ENCODE data around the gene LAMA4.

The LAMA4 gene

DNA sequence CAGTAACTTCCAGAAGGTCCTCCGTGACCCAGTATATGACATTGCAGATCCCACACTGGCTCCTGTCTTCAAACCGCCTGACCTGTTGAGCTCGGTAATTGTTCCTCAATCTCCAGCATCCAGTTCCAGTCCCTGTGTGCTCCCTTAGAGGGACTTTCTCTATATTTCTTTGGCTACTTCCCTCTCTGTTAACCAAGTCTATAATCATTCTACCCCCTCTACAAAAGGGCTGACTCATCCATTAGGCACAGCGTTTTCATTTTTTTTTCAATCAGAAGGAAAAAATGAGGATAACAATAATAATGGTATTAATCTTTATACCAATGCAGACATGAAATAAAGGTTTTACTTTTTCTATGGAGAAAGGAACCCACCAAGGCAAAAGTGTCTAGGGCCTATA lies 97.7 kb downstream of the LAMA4 start:
- Histone ChIP-seq H3K36me3 (ENCODE audit: insufficient read depth, low read length) (no peaks in the 10 kb centered on the region), H3K9me3 (ENCODE audit: control insufficient read depth, insufficient read depth, low read length) (no peaks in the 10 kb centered on the region)

DNA sequence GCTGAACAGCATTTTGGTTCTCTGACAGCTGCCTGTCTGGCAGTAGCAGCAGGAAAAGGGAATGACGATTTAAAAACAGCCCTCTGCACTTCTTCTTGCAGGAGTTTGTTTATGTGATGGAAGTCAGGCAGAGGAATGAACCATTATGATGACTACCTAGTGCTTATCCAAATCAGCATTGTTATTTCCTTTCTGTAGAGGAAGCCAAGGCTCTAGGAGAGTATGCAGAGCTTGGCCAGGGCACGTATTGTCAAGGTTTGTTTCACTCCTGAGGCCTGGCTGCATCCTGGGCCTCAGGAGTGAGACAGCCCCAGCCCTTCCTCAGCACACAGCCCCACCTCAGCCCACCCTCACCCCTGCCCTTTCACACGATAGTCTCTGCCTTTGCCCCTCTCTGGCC lies 98.5 kb downstream of the LAMA4 start:
- Histone ChIP-seq H3K9me3 (ENCODE audit: control insufficient read depth, insufficient read depth, low read length) (no peaks in the 10 kb centered on the region), H3K36me3 (ENCODE audit: insufficient read depth, low read length) (no peaks in the 10 kb centered on the region), H3K9ac (ENCODE audit: low read depth, low read length) (no peak overlapping the region), H3K4me1 (ENCODE audit: insufficient read depth, low read length) (peaks cover 15% of the 10 kb centered on the region)

More for the DNA sequence above, 97.7 kb downstream of the LAMA4 start:
- Histone ChIP-seq H3K4me1 (ENCODE audit: insufficient read depth, low read length) (peaks cover 15% of the 10 kb centered on the region), H3K9ac (ENCODE audit: low read depth, low read length) (no peak overlapping the region)

DNA sequence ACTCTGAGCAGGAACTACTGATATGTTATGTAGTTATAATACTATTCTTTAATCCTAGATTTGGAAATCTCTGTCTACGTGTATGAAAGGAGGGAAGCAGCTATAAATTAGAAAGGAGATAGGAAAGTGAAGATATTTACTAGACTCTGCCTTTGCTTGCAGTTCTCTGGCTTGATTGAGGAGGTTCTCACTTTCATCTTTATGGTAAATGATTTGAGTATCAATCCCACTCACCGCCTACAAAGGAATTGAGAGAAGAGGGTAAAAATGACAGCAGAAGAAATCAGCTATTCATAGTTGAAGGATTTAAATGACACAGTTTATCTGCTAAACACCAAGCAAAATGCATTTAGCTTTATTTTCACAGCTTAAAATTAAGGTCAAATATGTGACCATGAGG lies 99.7 kb downstream of the LAMA4 start:
- no peaks in the 10 kb centered on the region for H3K9me3 ChIP-seq (ENCODE audit: control insufficient read depth, insufficient read depth, low read length)
- peaks cover 15% of the 10 kb centered on the region for H3K4me1 ChIP-seq (ENCODE audit: insufficient read depth, low read length)
- H3K9ac ChIP-seq (ENCODE audit: low read depth, low read length) = no peak overlapping the region
- no peaks in the 10 kb centered on the region for H3K36me3 ChIP-seq (ENCODE audit: insufficient read depth, low read length)

DNA sequence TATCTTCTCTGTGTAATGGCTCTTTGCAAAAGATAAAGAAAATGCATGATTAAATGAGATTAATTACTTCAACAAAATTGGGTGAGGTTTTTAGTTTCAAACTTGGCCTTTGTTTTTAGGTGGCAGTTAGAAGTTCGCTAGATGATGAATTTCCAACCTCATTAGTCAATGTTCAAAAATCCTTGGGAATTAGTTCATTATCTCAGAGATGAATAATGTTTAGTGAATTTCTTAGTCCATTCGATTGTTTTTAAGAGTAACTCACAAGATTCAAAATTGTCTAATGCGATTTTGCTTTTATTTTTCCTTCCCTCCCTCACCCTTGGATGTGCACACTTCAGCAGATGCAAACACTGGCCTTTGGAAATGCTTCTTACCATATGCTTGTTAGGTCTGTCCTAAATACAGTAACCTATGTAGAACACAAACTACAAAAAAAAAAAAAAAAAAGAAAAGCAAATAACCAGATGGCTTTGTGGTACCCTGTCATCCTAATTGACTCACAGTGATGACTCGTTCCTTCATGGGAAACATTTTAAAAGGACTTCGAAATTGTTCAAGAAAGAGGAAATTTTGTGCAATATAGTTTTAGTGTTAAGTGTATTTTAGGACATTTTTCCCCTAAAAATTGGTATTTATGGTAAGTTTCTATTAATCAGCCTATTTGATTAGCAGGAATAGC lies 100.3 kb downstream of the LAMA4 start:
- peaks cover 15% of the 10 kb centered on the region for H3K4me1 ChIP-seq (ENCODE audit: insufficient read depth, low read length)
- no peaks in the 10 kb centered on the region for H3K9me3 ChIP-seq (ENCODE audit: control insufficient read depth, insufficient read depth, low read length)
- no peaks in the 10 kb centered on the region for H3K36me3 ChIP-seq (ENCODE audit: insufficient read depth, low read length)
- no peak overlapping the region for H3K9ac ChIP-seq (ENCODE audit: low read depth, low read length)

DNA sequence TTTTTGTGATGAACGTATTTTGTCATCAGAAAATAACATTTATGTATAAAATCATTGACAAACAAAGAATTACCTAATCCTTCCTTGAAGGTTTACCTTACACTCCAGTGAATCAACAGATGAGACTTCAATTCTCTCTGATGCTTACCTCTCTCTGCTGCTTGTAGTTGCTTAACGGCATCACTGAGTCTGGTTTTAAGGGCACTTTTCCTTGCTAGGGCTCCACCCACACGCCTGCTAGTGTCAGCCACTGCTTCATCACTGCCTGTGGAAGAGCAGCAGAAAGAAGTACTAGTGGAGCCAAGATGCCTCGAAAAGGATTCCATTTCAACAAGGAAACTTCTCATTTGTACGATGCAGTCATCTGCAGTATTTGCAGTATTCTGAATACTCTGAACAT lies 104.0 kb downstream of the LAMA4 start:
- H3K9me3 ChIP-seq (ENCODE audit: control insufficient read depth, insufficient read depth, low read length) = no peaks in the 10 kb centered on the region
- H3K36me3 ChIP-seq (ENCODE audit: insufficient read depth, low read length) = no peaks in the 10 kb centered on the region
- H3K9ac ChIP-seq (ENCODE audit: low read depth, low read length) = no peak overlapping the region
- peaks cover 6% of the 10 kb centered on the region for H3K4me1 ChIP-seq (ENCODE audit: insufficient read depth, low read length)

DNA sequence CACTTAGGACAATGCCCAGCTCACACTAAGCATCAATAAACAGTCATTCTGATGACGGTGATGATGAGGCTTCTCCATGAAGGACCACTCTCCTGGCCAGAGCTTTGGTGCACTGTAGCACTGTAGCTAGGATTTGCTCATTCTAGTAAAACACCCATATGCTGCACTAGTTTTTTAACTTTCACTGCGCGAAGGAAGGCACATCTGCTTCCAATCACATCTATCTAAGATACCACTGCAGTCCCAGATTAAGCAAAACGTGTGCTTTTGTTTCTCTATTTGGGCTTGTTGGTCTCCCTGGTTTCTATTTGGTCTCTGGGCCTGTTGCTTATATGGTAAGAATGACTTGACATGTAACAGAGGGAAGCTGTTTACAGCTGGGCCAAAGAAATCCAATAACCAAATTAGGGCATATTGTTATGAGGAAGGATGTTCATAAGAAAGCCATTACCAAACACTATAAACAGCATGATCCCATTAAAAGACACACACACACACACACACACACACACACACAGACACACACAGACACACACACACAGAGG lies 104.6 kb downstream of the LAMA4 start:
- Histone ChIP-seq H3K9me3 (ENCODE audit: control insufficient read depth, insufficient read depth, low read length) (no peaks in the 10 kb centered on the region), H3K4me1 (ENCODE audit: insufficient read depth, low read length) (0 out of 2 replicates have a peak, but pooled peaks cover 3% of the 10 kb centered on the region), H3K9ac (ENCODE audit: low read depth, low read length) (no peak overlapping the region), H3K36me3 (ENCODE audit: insufficient read depth, low read length) (no peaks in the 10 kb centered on the region)

DNA sequence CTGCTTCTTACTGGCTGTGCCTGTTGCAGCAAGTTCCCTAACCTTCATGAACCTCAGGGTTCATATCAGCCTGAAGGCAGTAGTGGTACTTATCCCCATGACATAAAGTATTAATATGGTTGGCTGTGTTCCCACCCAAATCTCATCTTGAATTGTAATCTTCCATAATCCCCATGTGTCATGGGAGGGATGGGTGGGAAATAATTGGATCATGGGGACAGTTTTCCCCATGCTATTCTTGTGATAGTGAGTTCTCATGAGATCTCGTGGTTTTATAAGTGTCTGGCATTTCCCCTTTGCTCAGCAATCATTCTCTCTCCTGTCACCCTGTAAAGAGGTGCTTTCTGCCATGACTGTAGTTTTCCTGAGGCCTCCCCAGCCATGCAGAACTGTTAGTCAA lies 105.1 kb downstream of the LAMA4 start:
- Histone ChIP-seq H3K9ac (ENCODE audit: low read depth, low read length) (no peak overlapping the region), H3K4me1 (ENCODE audit: insufficient read depth, low read length) (no peaks in the 10 kb centered on the region)

DNA sequence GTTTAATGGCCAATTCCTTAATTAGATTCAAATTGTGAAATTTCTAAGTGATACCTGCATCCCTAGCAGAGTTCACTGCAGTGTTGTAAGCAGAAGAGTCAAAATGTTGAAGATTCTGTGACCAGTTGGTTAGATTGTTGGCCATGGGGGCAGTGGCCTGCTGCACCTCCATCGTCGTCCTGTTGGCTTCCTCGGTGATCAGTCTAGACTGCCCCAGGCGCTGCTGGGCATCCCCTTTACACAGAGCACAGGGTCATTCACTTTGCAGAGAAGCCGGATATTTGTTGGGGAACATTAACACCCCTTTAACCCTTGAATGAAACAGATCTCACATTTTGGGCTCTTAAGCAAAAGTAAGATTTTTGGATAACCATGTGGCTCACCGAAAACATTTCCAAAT lies 106.3 kb downstream of the LAMA4 start:
- Histone ChIP-seq H3K9me3 (ENCODE audit: control insufficient read depth, insufficient read depth, low read length) (no peaks in the 10 kb centered on the region), H3K4me1 (ENCODE audit: insufficient read depth, low read length) (no peaks in the 10 kb centered on the region), H3K9ac (ENCODE audit: low read depth, low read length) (no peak overlapping the region), H3K36me3 (ENCODE audit: insufficient read depth, low read length) (no peaks in the 10 kb centered on the region)

More for the DNA sequence above, 105.1 kb downstream of the LAMA4 start:
- Histone ChIP-seq H3K36me3 (ENCODE audit: insufficient read depth, low read length) (no peaks in the 10 kb centered on the region), H3K9me3 (ENCODE audit: control insufficient read depth, insufficient read depth, low read length) (no peaks in the 10 kb centered on the region)

DNA sequence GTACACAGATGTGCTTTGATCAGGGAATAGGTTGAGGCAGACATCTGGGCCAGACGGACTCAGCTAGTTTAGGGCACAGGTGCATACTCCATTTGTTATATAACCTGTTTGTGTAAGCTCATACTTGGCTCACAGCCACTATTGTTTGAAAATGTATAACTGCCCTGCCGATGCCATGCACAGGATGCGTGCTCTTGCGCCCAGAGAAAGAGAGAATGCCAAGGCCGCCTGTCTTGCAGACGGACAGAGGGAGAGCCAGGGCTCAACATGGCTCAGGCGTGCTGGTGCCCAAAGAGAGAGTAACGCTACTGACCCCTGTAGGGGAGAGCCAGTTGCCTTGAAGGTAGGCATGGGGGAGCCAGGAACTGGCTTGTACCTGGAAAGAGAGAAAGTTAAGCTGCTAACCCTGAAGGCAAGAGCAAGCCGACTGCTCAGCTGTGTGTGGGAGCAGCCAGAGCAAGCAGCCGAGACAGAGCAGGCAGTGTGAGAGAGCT lies 109.2 kb downstream of the LAMA4 start:
- Histone ChIP-seq H3K9me3 (ENCODE audit: control insufficient read depth, insufficient read depth, low read length) (no peaks in the 10 kb centered on the region), H3K36me3 (ENCODE audit: insufficient read depth, low read length) (no peaks in the 10 kb centered on the region; the same call in 1 of the 2 replicates), H3K4me1 (ENCODE audit: insufficient read depth, low read length) (no peaks in the 10 kb centered on the region), H3K9ac (ENCODE audit: low read depth, low read length) (no peak overlapping the region)

DNA sequence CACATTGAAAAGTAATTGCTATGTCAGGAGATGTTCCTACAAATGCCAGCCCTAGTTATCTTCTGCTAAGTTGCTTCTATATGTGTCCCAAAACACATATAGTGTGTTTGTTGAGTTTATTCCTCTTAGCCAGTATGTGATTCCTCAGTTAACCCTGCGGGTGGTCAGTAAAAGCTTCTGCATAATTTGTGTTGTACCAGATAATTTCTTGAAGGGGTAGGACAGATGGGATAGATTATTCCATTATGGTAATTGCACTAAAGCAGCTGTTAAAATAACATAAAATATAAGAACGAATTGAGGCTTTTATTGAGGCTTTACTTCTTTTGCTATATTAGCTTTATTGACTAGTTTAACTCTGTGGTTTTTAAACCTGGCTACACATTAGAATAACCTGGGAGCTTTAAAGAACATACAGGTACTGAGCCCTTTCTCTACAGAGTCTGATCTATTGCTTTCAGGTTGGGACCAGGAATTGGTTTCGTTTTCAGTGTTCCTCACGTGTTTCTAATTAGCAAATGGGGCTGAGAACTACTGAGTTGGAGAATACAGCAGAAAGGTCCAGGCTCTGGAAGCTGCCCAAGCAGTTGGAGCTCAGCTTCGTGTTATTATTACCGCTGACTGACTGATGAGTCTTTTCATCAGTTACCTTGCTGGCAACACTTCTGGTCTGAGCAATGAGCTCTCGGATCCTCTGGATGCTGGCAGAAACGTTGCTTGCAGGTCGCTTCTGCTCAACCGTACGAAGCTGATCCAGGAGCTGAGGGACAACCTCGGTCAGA lies 110.0 kb downstream of the LAMA4 start:
- no peaks in the 10 kb centered on the region for H3K9me3 ChIP-seq (ENCODE audit: control insufficient read depth, insufficient read depth, low read length)
- H3K4me1 ChIP-seq (ENCODE audit: insufficient read depth, low read length) = no peaks in the 10 kb centered on the region
- H3K9ac ChIP-seq (ENCODE audit: low read depth, low read length) = no peak overlapping the region
- H3K36me3 ChIP-seq (ENCODE audit: insufficient read depth, low read length) = no peaks in the 10 kb centered on the region; the same call in 1 of the 2 replicates

DNA sequence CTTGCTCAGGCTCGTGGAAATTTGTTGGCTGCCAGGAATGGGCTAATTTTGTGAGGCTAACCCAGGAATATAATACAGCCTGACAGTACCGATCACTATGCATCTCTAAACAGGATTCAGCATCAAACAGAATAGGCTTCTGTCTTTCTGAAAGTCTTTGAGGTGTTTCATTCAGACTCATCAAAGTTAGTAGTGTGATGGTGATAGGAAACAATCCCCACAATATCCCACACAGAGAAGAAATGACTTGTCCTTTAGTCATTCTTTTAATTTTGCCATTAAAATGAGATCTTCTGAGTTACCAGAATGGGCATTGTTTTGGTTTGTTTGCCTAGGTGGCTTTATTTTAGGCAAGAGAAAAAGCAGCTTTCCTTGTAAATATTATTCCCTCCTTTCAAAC lies 112.7 kb downstream of the LAMA4 start:
- no peaks in the 10 kb centered on the region for H3K4me1 ChIP-seq (ENCODE audit: insufficient read depth, low read length)
- H3K9me3 ChIP-seq (ENCODE audit: control insufficient read depth, insufficient read depth, low read length) = no peaks in the 10 kb centered on the region
- no peak overlapping the region for H3K9ac ChIP-seq (ENCODE audit: low read depth, low read length)
- H3K36me3 ChIP-seq (ENCODE audit: insufficient read depth, low read length) = no peaks in the 10 kb centered on the region; the same call in 1 of the 2 replicates

DNA sequence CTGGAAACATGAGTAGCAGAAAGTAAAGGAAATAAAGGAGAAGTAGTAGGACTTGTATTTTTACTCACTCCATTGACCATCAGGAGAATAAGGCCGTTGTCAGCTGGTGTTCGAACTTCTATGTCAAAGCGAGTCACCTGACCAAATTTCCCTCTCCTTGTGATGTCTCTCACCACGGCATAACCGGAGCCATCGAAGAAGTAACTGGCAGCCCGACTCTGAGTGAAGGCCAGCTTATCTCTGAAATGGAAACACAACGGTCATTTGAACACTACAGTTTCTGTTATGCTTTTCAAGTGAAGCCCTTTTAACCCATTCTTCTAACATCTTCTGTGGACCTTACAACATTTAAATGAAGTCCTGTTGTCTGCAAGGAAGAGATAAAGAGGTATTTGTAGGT lies 115.3 kb downstream of the LAMA4 start:
- Histone ChIP-seq H3K9me3 (ENCODE audit: control insufficient read depth, insufficient read depth, low read length) (no peaks in the 10 kb centered on the region), H3K9ac (ENCODE audit: low read depth, low read length) (no peak overlapping the region), H3K4me1 (ENCODE audit: insufficient read depth, low read length) (no peaks in the 10 kb centered on the region), H3K36me3 (ENCODE audit: insufficient read depth, low read length) (no peaks in the 10 kb centered on the region; the same call in 1 of the 2 replicates)

DNA sequence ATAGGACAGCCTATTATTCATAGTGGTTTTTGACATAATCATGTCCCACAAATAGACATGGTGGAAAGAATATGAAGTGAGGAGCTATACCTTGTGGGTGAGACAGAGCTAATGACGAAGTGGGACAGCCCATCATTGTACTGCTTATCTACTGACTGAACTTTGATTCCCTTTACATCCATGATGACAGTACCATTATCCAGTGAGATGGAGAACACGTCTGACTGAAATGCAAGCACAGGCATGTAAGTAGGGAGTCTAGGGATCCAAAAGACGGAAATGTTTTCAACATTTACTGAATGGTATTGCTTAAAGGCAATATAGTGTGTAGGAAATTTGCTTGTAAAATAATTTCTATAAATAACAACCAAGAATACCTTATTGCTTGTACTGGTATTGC lies 123.5 kb downstream of the LAMA4 start:
- Histone ChIP-seq H3K4me1 (ENCODE audit: insufficient read depth, low read length) (no peaks in the 10 kb centered on the region), H3K9me3 (ENCODE audit: control insufficient read depth, insufficient read depth, low read length) (no peaks in the 10 kb centered on the region), H3K36me3 (ENCODE audit: insufficient read depth, low read length) (no peaks in the 10 kb centered on the region), H3K9ac (ENCODE audit: low read depth, low read length) (no peak overlapping the region)

DNA sequence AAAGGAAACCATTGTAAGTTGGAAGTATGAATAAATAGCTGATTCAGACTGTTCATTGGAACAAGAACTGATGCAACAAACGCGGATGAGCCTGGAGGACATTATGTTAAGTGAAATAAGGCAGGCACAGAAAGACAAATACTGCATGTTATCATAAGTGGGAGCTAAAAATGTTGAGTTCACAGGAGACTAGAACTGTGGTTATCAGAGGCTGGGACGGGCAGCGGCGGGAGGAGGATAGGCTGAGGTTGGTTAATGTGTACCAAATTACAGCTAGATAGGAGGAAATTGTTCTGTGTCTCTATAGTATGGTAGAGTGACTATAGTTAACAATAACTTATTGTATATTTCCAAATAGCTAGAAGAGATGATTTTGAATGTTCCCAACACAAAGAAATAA lies 126.2 kb downstream of the LAMA4 start:
- H3K36me3 ChIP-seq (ENCODE audit: insufficient read depth, low read length) = no peaks in the 10 kb centered on the region
- H3K9ac ChIP-seq (ENCODE audit: low read depth, low read length) = no peak overlapping the region
- no peaks in the 10 kb centered on the region for H3K9me3 ChIP-seq (ENCODE audit: control insufficient read depth, insufficient read depth, low read length)
- H3K4me1 ChIP-seq (ENCODE audit: insufficient read depth, low read length) = no peaks in the 10 kb centered on the region

DNA sequence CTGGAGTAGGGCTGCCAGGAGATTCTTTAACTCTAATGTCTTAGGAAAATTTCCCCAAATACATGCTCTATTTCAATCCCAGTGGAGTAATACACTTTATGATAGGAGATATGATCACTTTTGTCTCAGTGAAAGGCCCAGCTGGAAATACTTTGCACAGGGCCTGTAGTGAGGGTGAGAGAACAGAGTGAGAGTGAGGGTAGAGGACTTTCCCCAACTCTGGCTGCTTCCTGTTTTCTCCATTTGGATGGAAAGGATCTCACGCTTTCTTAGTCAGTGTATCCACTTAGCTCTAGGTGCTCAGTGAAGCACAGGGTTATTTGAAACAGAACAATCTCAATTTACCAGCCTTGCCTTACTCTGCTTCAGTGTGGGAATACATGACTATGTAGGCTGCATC lies 130.4 kb downstream of the LAMA4 start:
- no peaks in the 10 kb centered on the region for H3K36me3 ChIP-seq (ENCODE audit: insufficient read depth, low read length)
- no peak overlapping the region for H3K9ac ChIP-seq (ENCODE audit: low read depth, low read length)
- H3K4me1 ChIP-seq (ENCODE audit: insufficient read depth, low read length) = no peaks in the 10 kb centered on the region
- H3K9me3 ChIP-seq (ENCODE audit: control insufficient read depth, insufficient read depth, low read length) = no peaks in the 10 kb centered on the region

All from ES-I3 (cell line).